Measurements from ENCODE around the gene MB.

Gene MB

GRCh38 chr22:35597692-35598395, 19.3 kb downstream of the MB start:
- Histone ChIP-seq H3K27me3 (ENCODE audit: control insufficient read depth, insufficient read depth, low read length, poor library complexity, severe bottlenecking) (no peaks in the 10 kb centered on the region), H3K4me1 (ENCODE audit: control insufficient read depth, insufficient read depth, low read length) (peaks cover 10% of the 10 kb centered on the region), H3K36me3 (ENCODE audit: control insufficient read depth, insufficient read depth, low read length) (no peaks in the 10 kb centered on the region), H3K4me3 (ENCODE audit: insufficient read depth, low read depth, low read length) (no peak overlapping the region), H3K9me3 (ENCODE audit: control insufficient read depth, low read length) (no peaks in the 10 kb centered on the region), H3K27ac (ENCODE audit: insufficient read depth, low read depth, low read length, poor library complexity, severe bottlenecking) (no peak overlapping the region)
- 89 to 90% methylated on average over 16 of the region's 16 CpGs for WGBS, 2 experiments

- no peak overlapping the region for H3K27ac ChIP-seq (ENCODE audit: insufficient read depth, low read depth, low read length, poor library complexity, severe bottlenecking)
- WGBS, 2 experiments, result 93 to 95% methylated on average over 6 of the region's 7 CpGs
Observed at GRCh38 chr22:35596821-35597220, 20.3 kb downstream of the MB start.

DNA sequence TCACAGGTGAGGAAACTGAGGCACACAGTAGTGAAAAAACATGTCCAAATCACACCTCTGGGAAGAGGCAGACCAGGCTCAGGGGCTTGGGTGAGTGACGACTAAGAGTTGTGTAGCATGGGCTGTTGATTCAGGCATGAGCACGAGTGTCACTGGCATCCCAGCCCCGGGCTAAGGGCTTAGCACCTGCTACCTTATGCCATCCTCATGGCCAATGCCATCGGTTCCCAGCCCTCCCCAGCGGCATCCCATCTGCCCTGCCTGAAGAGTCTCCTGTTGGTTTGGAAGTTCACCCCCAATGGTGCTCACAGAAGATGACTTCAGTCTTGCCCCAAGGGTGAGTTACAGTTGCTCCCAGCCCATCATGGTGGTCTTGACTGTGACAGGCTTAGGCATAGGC, 22.4 kb downstream of the MB start:
- H3K4me3 ChIP-seq (ENCODE audit: insufficient read depth, low read depth, low read length), result no peak overlapping the region
- no peaks in the 10 kb centered on the region for H3K9me3 ChIP-seq (ENCODE audit: control insufficient read depth, low read length)
- H3K4me1 ChIP-seq (ENCODE audit: control insufficient read depth, insufficient read depth, low read length), result peaks cover 15% of the 10 kb centered on the region
- H3K27me3 ChIP-seq (ENCODE audit: control insufficient read depth, insufficient read depth, low read length, poor library complexity, severe bottlenecking), result no peaks in the 10 kb centered on the region
- WGBS, 2 experiments, result 95 to 96% methylated on average over 5 of the region's 5 CpGs
- no peak overlapping the region for H3K27ac ChIP-seq (ENCODE audit: insufficient read depth, low read depth, low read length, poor library complexity, severe bottlenecking)
- no peaks in the 10 kb centered on the region for H3K36me3 ChIP-seq (ENCODE audit: control insufficient read depth, insufficient read depth, low read length)

More at GRCh38 chr22:35596821-35597220, 20.3 kb downstream of the MB start:
- Histone ChIP-seq H3K4me1 (ENCODE audit: control insufficient read depth, insufficient read depth, low read length) (peaks cover 15% of the 10 kb centered on the region), H3K36me3 (ENCODE audit: control insufficient read depth, insufficient read depth, low read length) (no peaks in the 10 kb centered on the region), H3K27me3 (ENCODE audit: control insufficient read depth, insufficient read depth, low read length, poor library complexity, severe bottlenecking) (no peaks in the 10 kb centered on the region), H3K4me3 (ENCODE audit: insufficient read depth, low read depth, low read length) (no peak overlapping the region), H3K9me3 (ENCODE audit: control insufficient read depth, low read length) (no peaks in the 10 kb centered on the region)

DNA sequence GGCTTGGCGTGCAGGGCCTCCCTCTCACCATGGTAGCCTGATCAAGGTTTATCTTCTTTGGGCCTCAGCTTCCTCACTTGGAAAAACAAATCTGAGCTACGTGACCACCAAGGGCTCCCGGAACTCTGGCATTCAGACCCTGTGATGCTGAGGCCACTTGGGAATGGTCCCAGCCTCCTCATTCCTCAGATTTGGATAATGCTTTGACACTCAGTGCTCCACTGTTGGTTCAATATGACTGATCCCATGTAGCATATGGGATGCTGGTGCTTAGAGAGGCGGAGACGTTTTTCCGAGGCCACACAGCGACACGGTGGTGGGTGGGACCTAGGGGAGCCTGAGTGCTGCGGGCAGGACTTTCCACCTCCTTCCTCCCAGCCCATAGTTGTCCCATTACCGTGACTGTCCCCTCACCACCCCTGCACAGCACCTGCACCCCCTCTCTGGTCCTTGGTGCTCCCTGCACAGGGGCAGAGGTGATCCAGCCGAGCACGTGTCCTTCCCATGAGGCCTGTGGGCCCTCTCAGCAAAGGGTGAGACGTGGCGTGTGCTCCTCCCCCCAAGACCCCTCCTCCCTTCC, 23.1 kb downstream of the MB start:
- H3K4me3 ChIP-seq (ENCODE audit: insufficient read depth, low read depth, low read length), result no peak overlapping the region
- H3K9me3 ChIP-seq (ENCODE audit: control insufficient read depth, low read length), result no peaks in the 10 kb centered on the region
- no peaks in the 10 kb centered on the region for H3K36me3 ChIP-seq (ENCODE audit: control insufficient read depth, insufficient read depth, low read length)
- WGBS, 2 experiments, result 78 to 81% methylated on average over 14 of the region's 14 CpGs
- no peaks in the 10 kb centered on the region for H3K27me3 ChIP-seq (ENCODE audit: control insufficient read depth, insufficient read depth, low read length, poor library complexity, severe bottlenecking)
- no peak overlapping the region for H3K27ac ChIP-seq (ENCODE audit: insufficient read depth, low read depth, low read length, poor library complexity, severe bottlenecking)
- H3K4me1 ChIP-seq (ENCODE audit: control insufficient read depth, insufficient read depth, low read length), result peaks cover 15% of the 10 kb centered on the region

DNA sequence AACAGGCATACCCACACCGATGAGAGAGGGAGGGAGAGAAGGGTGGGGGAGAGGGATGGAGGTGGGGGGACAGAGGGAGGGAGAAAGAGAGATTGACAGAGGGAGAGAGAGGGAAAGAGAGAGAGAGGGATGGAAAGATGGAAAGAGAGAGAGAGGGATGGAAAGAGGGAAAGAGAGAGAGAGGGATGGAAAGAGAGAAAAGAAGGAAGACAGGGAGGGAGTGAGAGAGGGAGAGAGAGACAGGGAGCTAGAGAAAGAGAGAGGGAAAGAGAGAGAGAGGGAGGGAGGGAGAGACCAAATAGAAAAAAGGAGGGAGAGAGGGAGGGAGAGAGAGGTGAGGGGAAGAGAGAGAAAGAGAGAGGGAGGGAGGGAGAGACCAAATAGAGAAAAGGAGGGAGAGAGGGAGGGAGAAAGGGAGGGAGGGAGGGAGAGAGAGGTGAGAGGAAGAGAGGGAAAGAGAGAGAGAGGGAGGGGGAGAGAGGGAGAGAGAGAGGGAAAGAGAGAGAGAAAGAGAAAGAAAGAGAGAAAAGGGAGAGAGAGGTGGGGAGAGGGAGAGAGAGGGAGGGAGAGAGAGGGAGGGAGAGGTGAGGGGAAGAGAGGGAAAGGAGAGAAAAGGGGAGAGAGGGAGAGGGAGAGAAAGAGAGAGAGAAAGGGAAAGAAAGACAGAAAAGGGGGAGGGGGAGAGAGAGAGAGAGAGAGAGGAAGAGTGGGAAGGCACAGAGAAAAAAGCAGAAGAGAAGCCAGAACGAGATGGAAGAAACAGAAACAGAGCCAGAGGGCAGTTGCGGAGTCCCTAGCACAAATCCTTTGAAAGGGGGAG, 23.8 kb downstream of the MB start:
- H3K4me1 ChIP-seq (ENCODE audit: control insufficient read depth, insufficient read depth, low read length), result peaks cover 15% of the 10 kb centered on the region
- WGBS, 2 experiments, result 51 to 55% methylated on average over 3 of the region's 3 CpGs
- no peak overlapping the region for H3K27ac ChIP-seq (ENCODE audit: insufficient read depth, low read depth, low read length, poor library complexity, severe bottlenecking)
- no peak overlapping the region for H3K4me3 ChIP-seq (ENCODE audit: insufficient read depth, low read depth, low read length)
- no peaks in the 10 kb centered on the region for H3K27me3 ChIP-seq (ENCODE audit: control insufficient read depth, insufficient read depth, low read length, poor library complexity, severe bottlenecking)
- H3K36me3 ChIP-seq (ENCODE audit: control insufficient read depth, insufficient read depth, low read length), result no peaks in the 10 kb centered on the region
- no peaks in the 10 kb centered on the region for H3K9me3 ChIP-seq (ENCODE audit: control insufficient read depth, low read length)

- Histone ChIP-seq H3K9me3 (ENCODE audit: control insufficient read depth, low read length) (no peaks in the 10 kb centered on the region), H3K36me3 (ENCODE audit: control insufficient read depth, insufficient read depth, low read length) (no peaks in the 10 kb centered on the region), H3K27me3 (ENCODE audit: control insufficient read depth, insufficient read depth, low read length, poor library complexity, severe bottlenecking) (no peaks in the 10 kb centered on the region), H3K27ac (ENCODE audit: insufficient read depth, low read depth, low read length, poor library complexity, severe bottlenecking) (no peak overlapping the region), H3K4me3 (ENCODE audit: insufficient read depth, low read depth, low read length) (no peak overlapping the region), H3K4me1 (ENCODE audit: control insufficient read depth, insufficient read depth, low read length) (peaks cover 15% of the 10 kb centered on the region)
- 71 to 77% methylated on average over 4 of the region's 4 CpGs for WGBS, 2 experiments
Observed at GRCh38 chr22:35592418-35592967, 24.6 kb downstream of the MB start.

- Histone ChIP-seq H3K4me3 (ENCODE audit: insufficient read depth, low read depth, low read length) (no peak overlapping the region), H3K9me3 (ENCODE audit: control insufficient read depth, low read length) (no peaks in the 10 kb centered on the region), H3K36me3 (ENCODE audit: control insufficient read depth, insufficient read depth, low read length) (no peaks in the 10 kb centered on the region), H3K27ac (ENCODE audit: insufficient read depth, low read depth, low read length, poor library complexity, severe bottlenecking) (no peak overlapping the region), H3K27me3 (ENCODE audit: control insufficient read depth, insufficient read depth, low read length, poor library complexity, severe bottlenecking) (no peaks in the 10 kb centered on the region), H3K4me1 (ENCODE audit: control insufficient read depth, insufficient read depth, low read length) (peaks cover 15% of the 10 kb centered on the region)
- WGBS, 2 experiments, result 91 to 92% methylated on average over 14 of the region's 14 CpGs
Observed at GRCh38 chr22:35591714-35592417, 25.3 kb downstream of the MB start.

DNA sequence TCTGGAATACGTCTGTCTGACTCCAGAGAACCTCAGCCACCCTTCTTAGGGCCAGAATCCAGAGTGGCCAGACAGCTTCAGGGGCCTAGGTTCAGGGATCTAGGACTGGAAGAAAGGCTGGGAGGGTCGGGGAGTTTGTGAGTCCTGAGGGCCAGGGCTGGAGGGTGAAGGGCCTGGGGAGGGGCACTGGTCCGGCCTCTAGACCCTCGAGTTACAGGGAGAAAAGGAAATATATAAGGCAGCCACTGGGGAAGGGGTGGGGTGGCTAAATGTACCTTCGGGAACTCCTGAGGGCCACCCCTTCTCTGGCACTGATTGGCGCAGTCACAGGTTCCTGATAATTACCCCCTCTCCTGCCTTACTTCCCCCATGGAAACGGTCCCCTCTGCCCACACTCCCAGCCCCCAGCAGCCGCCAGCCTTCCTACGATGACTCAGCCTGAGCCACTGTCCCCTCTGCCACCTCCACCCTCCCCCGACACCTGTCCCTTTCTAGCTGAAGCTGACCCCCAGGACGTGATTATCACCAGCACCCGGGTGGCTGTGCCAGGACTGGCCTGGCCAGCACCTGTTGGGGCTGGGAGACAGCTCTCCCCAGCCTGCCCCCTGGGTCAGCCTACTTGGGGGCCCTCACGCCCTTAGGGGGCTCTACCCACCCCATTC, 26.4 kb downstream of the MB start:
- Histone ChIP-seq H3K4me1 (ENCODE audit: control insufficient read depth, insufficient read depth, low read length) (peaks cover 15% of the 10 kb centered on the region), H3K27me3 (ENCODE audit: control insufficient read depth, insufficient read depth, low read length, poor library complexity, severe bottlenecking) (no peaks in the 10 kb centered on the region), H3K9me3 (ENCODE audit: control insufficient read depth, low read length) (no peaks in the 10 kb centered on the region), H3K27ac (ENCODE audit: insufficient read depth, low read depth, low read length, poor library complexity, severe bottlenecking) (no peak overlapping the region), H3K36me3 (ENCODE audit: control insufficient read depth, insufficient read depth, low read length) (no peaks in the 10 kb centered on the region), H3K4me3 (ENCODE audit: insufficient read depth, low read depth, low read length) (no peak overlapping the region)
- 72 to 77% methylated on average over 13 of the region's 13 CpGs for WGBS, 2 experiments

- Histone ChIP-seq H3K9me3 (ENCODE audit: control insufficient read depth, low read length) (no peaks in the 10 kb centered on the region), H3K36me3 (ENCODE audit: control insufficient read depth, insufficient read depth, low read length) (no peaks in the 10 kb centered on the region), H3K27ac (ENCODE audit: insufficient read depth, low read depth, low read length, poor library complexity, severe bottlenecking) (no peak overlapping the region), H3K27me3 (ENCODE audit: control insufficient read depth, insufficient read depth, low read length, poor library complexity, severe bottlenecking) (no peaks in the 10 kb centered on the region), H3K4me3 (ENCODE audit: insufficient read depth, low read depth, low read length) (no peak overlapping the region), H3K4me1 (ENCODE audit: control insufficient read depth, insufficient read depth, low read length) (peaks cover 15% of the 10 kb centered on the region)
- WGBS, 2 experiments, result 93 to 94% methylated on average over 6 of the region's 6 CpGs
Observed at GRCh38 chr22:35589756-35590093, 27.4 kb downstream of the MB start.
